LNCAP (cell line): ENCODE results near the gene C4orf50.

Experiments used
- TF ChIP-seq, protein P1 (sequence below): fragments of 450-650 bp; IDR thresholded peaks from 2 replicates; pipeline ENCODE4 v1.5.1; 2017; ENCODE audit warnings: mild to moderate bottlenecking

The C4orf50 gene

GRCh38 chr4:6002926-6003325 lies 15.3 kb downstream of the C4orf50 start:
- TF ChIP-seq, protein P1, sequence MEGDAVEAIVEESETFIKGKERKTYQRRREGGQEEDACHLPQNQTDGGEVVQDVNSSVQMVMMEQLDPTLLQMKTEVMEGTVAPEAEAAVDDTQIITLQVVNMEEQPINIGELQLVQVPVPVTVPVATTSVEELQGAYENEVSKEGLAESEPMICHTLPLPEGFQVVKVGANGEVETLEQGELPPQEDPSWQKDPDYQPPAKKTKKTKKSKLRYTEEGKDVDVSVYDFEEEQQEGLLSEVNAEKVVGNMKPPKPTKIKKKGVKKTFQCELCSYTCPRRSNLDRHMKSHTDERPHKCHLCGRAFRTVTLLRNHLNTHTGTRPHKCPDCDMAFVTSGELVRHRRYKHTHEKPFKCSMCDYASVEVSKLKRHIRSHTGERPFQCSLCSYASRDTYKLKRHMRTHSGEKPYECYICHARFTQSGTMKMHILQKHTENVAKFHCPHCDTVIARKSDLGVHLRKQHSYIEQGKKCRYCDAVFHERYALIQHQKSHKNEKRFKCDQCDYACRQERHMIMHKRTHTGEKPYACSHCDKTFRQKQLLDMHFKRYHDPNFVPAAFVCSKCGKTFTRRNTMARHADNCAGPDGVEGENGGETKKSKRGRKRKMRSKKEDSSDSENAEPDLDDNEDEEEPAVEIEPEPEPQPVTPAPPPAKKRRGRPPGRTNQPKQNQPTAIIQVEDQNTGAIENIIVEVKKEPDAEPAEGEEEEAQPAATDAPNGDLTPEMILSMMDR = no peak

- TF ChIP-seq, protein P1 = no peak
Observed at GRCh38 chr4:6002492-6002833, 15.8 kb downstream of the C4orf50 start.

- TF ChIP-seq, protein P1 = no peak
Observed at GRCh38 chr4:6001680-6002491, 16.3 kb downstream of the C4orf50 start.

GRCh38 chr4:5999830-6000365 lies 18.3 kb downstream of the C4orf50 start:
- TF ChIP-seq, protein P1 = no peak

GRCh38 chr4:5999356-5999755 lies 18.9 kb downstream of the C4orf50 start:
- TF ChIP-seq, protein P1 = no peak

DNA sequence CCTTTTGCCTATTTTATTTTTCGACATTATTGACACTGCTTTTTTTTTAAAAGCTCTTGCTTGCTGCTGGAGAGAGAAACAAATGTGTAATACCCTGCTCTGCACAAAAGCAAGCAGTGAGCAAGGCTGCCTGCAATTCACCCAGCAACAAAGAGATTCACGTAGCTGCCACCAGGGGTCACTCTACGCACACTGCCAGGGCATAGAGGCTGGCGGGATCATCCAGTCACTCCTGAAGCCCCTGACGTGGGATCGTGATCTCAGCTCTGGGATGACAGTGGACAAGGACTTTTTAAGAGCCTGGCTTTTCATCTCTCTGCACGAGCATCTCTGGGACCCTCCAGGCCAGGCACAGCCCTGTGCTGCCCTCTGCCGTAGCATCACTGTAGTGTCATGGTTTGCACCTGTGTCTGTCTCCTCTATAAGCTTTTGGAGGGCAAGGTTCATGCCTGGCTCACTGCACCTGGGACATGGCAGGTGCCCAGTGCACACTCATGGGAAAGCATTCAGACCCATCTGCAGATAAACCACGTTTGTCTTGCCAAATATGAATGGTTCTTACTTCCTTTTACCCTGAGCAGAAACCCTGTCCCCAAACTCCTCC lies 19.8 kb downstream of the C4orf50 start:
- TF ChIP-seq, protein P1 = peak; percentile 99

GRCh38 chr4:5996641-5997040 lies 21.6 kb downstream of the C4orf50 start:
- TF ChIP-seq, protein P1 = no peak
